Psoas muscle (tissue), 8 donors: ENCODE data around the gene ZNF491. TPM values are rescaled to one million over a fixed set of nuclear protein-coding genes. Genes with fewer than 3 reads are reported as not detected.
"Not testable (repeated sequence)": the region's sequence is repeated elsewhere in the genome, so short reads cannot be mapped to it uniquely, and the experiment has no call there.

Experiments
- ATAC-seq, 4 donors: fragments of 200-7000 bp; cut with Tn5 transposase; one replicate each; pipeline ENCODE4 v1.9.1; 2020; ENCODE audit warnings: moderate library complexity in 3 of 4, mild to moderate bottlenecking in 2 of 4
- DNase-seq, 2 donors: peaks; one replicate each; pipeline ENCODE4 v3.0.0-alpha.2; 2020
- H3K27ac ChIP-seq: fragments of 200-600 bp; one replicate; pipeline ENCODE4 v1.8.0; 2022
- H3K27me3 ChIP-seq, 3 donors: fragments of 200-600 bp in 1 of 3; one replicate each; pipeline versions ENCODE4 v1.6.1 to v1.8.0; 2013 to 2022; ENCODE audit warnings: low read length in 2 of 3, mild to moderate bottlenecking in 2 of 3, moderate library complexity in 1 of 3; ENCODE audit not compliant: insufficient read depth in 3 of 3
- H3K36me3 ChIP-seq, 2 donors: fragments of 200-600 bp in 1 of 2; one replicate each; pipeline versions ENCODE4 v1.6.1 to v1.8.0; 2013 to 2022; ENCODE audit warnings: low read depth in 1 of 2, mild to moderate bottlenecking in 1 of 2, moderate library complexity in 1 of 2; ENCODE audit not compliant: insufficient read depth in 1 of 2
- H3K4me1 ChIP-seq: fragments of 200-600 bp; one replicate; pipeline ENCODE4 v1.8.0; 2022
- H3K4me3 ChIP-seq: fragments of 200-600 bp; one replicate; pipeline ENCODE4 v1.8.0; 2022; ENCODE audit warnings: mild to moderate bottlenecking
- H3K9me3 ChIP-seq: fragments of 200-600 bp; one replicate; pipeline ENCODE4 v1.8.0; 2022
- WGBS, 3 donors: extraction: QIAGEN DNeasy Blood & Tissue Kit; methylation state at CpG; one replicate each; pipeline versions ENCODE4 v1.1.6 to v1.1.7; 2013; 5-methylcytosine and 5-hydroxymethylcytosine counted together
- intact Hi-C, 2 donors: fragments of 100-400 bp; cut with DNase I; formaldehyde crosslinking; loops; one replicate each; pipeline versions ENCODE4 v1.11.0 to v1.14.2; 2022
- polyA plus RNA-seq, 3 donors: library from polyadenylated mRNA; stranded (reverse); fragments of 200-250 nt; gene quantifications; one replicate each; pipeline ENCODE4 v1.2.3, GENCODE V29; 2013
- total RNA-seq, 4 donors: library from RNA; stranded (reverse); fragmentation: NEBNext Ultra II Directional in 2 of 4; extraction: Animal tissue kit (Norgen Biotek cat#: 25700) in 2 of 4; gene quantifications; one replicate each; pipeline versions ENCODE4 v1.2.1 to v1.2.4, GENCODE V29; 2021 to 2023
- TF ChIP-seq, protein P1 (sequence below): fragments of 200-600 bp; IDR thresholded peaks from one replicate; pipeline ENCODE4 v1.8.0; 2022; ENCODE audit warnings: antibody characterized with exemption
- donor health status: healthy with polysubstance abuse.
- donor health status: DM: no; HTN: no; CAD: no; lungs with moderate emphysema.
- donor health status: Bipolar disorder and iron deficiency.
- donor health status: healthy.
- donor health status: DM: yes; HTN: yes; CAD: no.
- donor health status: DM: no; HTN: no; CAD: no.
- donor health status: DM: no; HTN: no; CAD: no.
- donor health status: DM: yes; HTN: yes; CAD: no.

Gene ZNF491
- total and polyA plus RNA-seq, 7 donors: 0.44 to 1.9 (median 0.93) TPM

DNA sequence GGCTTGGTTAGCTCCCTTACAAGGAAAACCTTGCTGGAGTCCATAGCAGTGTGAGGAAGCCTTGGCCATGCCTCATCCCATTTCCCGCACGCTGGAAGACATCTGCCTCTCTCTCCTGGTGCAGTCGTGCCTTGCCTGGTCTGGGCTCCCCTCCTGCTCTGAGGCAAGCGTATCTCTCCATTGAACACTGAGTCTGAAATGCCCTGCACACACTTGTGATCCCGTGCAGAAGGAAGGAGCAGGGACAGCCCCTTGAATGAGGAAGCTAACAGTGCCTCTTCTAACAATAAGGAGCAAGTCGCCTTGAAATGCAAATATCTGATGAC is 15.3 kb downstream of the ZNF491 start:
- intact Hi-C loops: no loop called here
- H3K27ac ChIP-seq: peak overlapping the region; percentile 91
- H3K4me3 ChIP-seq: peak overlapping the region; percentile 93
- TF ChIP-seq, protein P1, sequence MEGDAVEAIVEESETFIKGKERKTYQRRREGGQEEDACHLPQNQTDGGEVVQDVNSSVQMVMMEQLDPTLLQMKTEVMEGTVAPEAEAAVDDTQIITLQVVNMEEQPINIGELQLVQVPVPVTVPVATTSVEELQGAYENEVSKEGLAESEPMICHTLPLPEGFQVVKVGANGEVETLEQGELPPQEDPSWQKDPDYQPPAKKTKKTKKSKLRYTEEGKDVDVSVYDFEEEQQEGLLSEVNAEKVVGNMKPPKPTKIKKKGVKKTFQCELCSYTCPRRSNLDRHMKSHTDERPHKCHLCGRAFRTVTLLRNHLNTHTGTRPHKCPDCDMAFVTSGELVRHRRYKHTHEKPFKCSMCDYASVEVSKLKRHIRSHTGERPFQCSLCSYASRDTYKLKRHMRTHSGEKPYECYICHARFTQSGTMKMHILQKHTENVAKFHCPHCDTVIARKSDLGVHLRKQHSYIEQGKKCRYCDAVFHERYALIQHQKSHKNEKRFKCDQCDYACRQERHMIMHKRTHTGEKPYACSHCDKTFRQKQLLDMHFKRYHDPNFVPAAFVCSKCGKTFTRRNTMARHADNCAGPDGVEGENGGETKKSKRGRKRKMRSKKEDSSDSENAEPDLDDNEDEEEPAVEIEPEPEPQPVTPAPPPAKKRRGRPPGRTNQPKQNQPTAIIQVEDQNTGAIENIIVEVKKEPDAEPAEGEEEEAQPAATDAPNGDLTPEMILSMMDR: no peak
- WGBS, 3 donors: 0 to 2% (median 1%) methylated on average over 6 of the region's 6 CpGs
- no peaks in the 10 kb centered on the region for H3K27me3 ChIP-seq
- DNase-seq (peak in 1 of 2 donors; percentile 49), ATAC-seq (peak; percentile 3 to 36 (median 14))
- H3K9me3 ChIP-seq: peaks cover 6% of the 10 kb centered on the region
- H3K36me3 ChIP-seq: peaks cover 0 to 6% of the 10 kb centered on the region in 2 donors
- H3K4me1 ChIP-seq: peaks cover 4% of the 10 kb centered on the region

DNA sequence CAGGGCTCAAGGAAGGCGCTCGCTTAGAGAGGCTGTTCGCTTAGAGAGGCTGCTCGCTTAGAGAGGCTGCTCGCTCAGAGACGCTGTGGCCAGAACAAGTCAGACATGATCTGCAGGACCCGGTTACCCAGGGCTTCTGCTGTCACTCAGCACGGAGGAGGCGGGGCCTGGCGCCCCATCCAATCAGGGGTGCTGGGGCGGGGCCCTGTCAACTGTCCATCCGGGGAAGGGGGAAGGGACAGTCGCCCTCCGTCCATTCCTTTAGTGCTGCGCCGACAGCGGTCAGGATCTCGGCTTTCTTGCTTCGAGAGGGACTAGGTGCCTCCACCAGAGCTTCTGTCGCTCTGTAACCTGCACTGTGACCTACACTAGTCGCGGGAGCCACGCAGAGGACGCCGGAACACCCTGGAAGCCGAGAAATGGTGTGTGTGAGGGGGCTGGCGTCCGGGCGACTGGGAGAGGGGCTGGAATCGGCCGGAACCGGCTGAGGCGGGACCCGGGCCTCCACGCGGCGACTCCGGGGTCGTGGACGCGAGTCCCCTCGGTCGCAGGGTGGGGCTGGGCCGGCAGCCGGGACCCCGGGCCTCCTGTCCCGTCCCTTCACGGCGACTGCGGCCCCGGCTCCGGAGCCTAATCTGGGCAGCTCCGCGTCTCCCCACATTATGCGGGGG is 15.8 kb downstream of the ZNF491 start, which contains the start of gene ZNF440:
ZNF440 (plus strand) TSS at position 245 of the 671 bp plus-strand sequence; CDS start at position 420, 175 bp downstream.
- peak; percentile 96 to 98 for DNase-seq
- Histone ChIP-seq H3K27ac (peak within 1 kb of the TSS; percentile 91), H3K4me3 (peak within 1 kb of the TSS; percentile 93), H3K36me3 (peaks cover 0 to 7% of the 10 kb centered on the region in 2 donors), H3K27me3 (no peaks in the 10 kb centered on the region), H3K4me1 (peaks cover 4% of the 10 kb centered on the region), H3K9me3 (peaks cover 1% of the 10 kb centered on the region)
- TF ChIP-seq, protein P1: no peak
- intact Hi-C loops: no loop called here
- 0% methylated on average over 49 to 55 of the region's 55 CpGs for WGBS, 3 donors
- peak; percentile 100 for ATAC-seq

DNA sequence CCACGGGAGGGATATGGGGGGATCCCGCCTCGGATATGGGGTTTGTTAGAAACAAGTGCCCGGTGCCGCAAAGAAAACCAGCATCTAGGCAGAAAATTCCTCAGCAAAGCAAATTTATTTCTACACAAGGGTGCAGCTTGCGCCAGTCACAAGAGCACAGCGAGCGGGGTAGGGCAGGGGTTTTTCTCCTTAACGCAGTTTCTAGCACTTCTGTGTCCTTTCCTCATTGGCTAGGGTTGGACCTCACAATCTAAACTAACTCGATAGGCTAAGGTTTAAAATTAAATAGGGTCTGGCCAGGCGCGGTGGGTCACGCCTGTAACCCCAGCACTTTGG is 16.3 kb downstream of the ZNF491 start:
- TF ChIP-seq, protein P1: no peak
- no peaks in the 10 kb centered on the region for H3K27me3 ChIP-seq
- ATAC-seq: peak; percentile 15 to 43 (median 28)
- peak overlapping the region; percentile 93 for H3K4me3 ChIP-seq
- H3K27ac ChIP-seq: peak overlapping the region; percentile 91
- 8 to 12% (median 12%) methylated on average over 13 of the region's 13 CpGs for WGBS, 3 donors
- peaks cover 0 to 12% of the 10 kb centered on the region in 2 donors for H3K36me3 ChIP-seq
- H3K9me3 ChIP-seq: no peaks in the 10 kb centered on the region
- no peak for DNase-seq
- intact Hi-C loops: no loop called here
- H3K4me1 ChIP-seq: peaks cover 4% of the 10 kb centered on the region

DNA sequence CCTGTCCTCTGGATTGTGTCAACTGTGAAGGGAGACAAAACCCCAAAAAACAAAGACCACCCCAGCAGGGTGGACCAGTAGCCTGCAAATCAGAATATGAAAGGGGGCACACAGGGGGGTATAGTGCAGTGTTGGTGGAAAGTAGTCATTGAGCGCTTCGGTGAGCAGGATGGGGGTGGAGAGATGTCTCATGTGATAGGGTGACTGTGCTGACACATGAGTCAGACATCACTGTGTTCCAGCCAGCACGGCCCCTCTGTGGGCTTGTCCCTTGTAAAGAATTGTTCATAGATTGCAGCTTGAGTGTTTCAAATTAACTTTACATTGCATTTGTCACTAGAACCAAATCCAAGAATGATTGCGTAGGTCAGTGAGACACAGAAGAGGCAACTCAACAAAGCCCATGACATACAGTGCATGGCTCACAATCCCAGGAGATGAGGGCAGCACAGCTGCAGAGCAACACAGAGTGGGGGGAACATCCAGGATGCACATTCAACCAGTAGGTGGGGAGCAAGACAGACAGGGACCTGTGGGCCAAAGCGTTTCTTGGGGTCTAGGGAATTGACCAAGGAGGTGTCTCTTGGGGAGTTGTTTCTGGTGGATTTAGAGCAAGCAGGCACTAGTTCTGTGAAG is 23.3 kb downstream of the ZNF491 start:
- WGBS, 3 donors: 86 to 92% (median 91%) methylated on average over 5 of the region's 5 CpGs
- H3K36me3 ChIP-seq: peaks cover 2 to 17% of the 10 kb centered on the region in 2 donors
- no peaks in the 10 kb centered on the region for H3K9me3 ChIP-seq
- TF ChIP-seq, protein P1: no peak
- H3K27ac ChIP-seq: no peak overlapping the region
- DNase-seq (no peak), ATAC-seq (no peak)
- no peaks in the 10 kb centered on the region for H3K4me1 ChIP-seq
- intact Hi-C loops: no loop called here
- H3K4me3 ChIP-seq: no peak overlapping the region
- no peaks in the 10 kb centered on the region for H3K27me3 ChIP-seq

DNA sequence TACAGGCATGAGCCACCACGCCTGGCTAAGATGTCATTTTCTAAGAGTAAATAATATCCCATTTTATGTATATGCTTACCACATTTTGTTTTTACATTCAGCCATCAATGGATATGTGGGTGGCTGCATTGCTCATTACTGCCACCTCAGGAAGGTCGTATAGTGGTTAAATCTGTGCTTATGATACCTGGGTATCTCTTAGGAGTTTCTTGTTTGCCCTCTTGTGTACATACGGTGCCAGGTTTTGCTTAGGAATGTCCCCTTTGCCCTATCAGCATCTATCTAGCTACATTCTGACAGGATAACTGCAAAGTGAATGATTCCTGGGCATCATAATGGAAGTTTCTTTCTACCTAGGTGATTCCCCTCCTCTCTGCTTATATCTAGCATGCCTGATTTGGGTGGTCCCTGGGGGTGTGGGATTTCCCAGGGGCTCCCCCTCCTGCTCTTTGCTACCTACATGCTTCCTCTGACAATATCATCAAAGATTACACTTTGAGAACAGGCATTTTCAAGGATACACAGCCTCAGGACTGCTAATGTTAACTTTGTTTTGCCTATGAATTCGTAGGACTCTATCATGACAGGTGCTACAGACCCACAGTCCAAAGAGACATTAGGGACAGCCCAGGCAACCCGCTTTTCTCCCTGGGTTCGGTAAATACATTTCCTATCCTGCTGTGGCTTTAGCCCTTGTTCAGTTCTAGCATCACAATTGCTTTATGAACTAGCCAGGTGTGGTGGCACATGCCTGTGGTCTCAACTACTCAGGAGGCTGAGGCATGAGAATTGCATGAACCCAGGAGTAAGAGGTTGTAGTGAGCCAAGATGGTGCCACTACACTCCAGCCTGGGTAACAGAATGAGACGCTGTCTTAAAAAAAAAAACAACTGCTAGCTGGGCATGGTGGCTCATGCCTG is 30.9 kb downstream of the ZNF491 start:
- H3K4me3 ChIP-seq, ATAC-seq, intact Hi-C loops, H3K4me1 ChIP-seq, DNase-seq, H3K27me3 ChIP-seq, H3K27ac ChIP-seq: not testable (repeated sequence)
- peaks cover 33% of the 10 kb centered on the region for H3K9me3 ChIP-seq
- 92 to 96% (median 93%) methylated on average over 7 of the region's 7 CpGs for WGBS, 3 donors
- H3K36me3 ChIP-seq: peaks cover 26 to 48% of the 10 kb centered on the region in 2 donors
